ENCODE measurements around the gene GMDS. TPM values are rescaled to one million over a fixed set of nuclear protein-coding genes. Genes with fewer than 3 reads are reported as not detected.

GMDS gene
- total RNA-seq, 5 donors from 2014 or later (not counting 1 experiment from before 2014, with no cell fraction given): 12.9 to 21.5 (median 14.6) TPM

DNA sequence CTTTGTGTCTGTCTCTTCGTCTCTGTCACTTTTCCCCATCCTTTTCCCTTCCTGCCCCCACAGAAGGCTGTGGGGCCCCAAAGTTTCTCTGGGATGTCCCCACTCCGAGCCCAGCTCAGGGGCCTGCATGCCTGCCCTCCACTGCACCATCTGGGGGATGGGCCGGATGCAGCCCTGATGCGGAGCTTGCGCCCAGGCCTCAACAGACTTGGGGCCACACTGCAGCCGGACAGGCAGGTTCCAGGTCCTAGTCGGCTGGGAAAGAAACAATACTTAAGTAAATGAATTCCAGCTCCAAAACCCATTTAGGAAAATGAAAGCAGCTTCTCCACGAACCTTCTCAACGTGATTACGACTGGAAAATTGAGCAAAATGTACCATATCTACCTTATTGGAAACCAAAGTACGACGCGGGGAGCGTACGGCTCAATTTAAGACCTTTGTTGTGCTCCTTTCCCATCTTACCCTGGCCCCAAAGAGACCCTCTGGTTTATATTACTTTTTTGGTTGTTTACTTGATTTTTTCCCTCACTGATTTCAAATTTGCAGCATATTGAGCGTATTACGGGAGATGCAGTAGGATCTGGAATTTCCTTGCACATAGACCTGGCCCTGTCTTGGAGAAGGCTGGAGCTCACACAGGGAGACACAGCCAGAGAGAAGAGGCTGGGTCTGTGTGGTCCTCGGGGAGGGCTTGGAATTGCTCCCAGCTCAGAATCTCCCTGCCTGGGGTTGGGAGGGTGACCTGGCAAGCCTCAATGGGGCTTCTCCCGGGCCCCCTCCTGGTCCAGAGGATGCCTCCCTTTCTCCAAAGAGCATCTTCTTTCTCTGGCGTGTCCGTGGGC is 627.7 kb downstream of the GMDS start:
- Mint-ChIP-seq H3K27me3 (peaks cover 45 to 67% of the 10 kb centered on the region in 2 donors), H3K36me3 (peaks cover 12% of the 10 kb centered on the region), H3K4me1 (peaks cover 9 to 14% (median 10%) of the 10 kb centered on the region in 3 donors), H3K4me3 (no peak overlapping the region), H3K27ac (peak overlapping the region in 1 of 2 donors; percentile 40), H3K9me3 (no peaks in the 10 kb centered on the region)
- Histone ChIP-seq H3K36me3 (ENCODE audit: control insufficient read depth in 2 of 2, extremely low read depth in 1 of 2, insufficient read depth in 1 of 2, low read length in 1 of 2) (no peaks in the 10 kb centered on the region), H3K27ac (ENCODE audit: low read length) (no peak overlapping the region), H3K9me3 (no peaks in the 10 kb centered on the region), H3K27me3 (replicated peaks in 1 of 2; ENCODE audit: control insufficient read depth in 2 of 2, extremely low read depth in 1 of 2, insufficient read depth in 2 of 2, low read length in 1 of 2) (peaks cover 15 to 81% of the 10 kb centered on the region in 2 experiments), H3K4me3 (ENCODE audit: control insufficient read depth in 1 of 2, extremely low read depth in 1 of 2, low read length in 1 of 2) (no peak overlapping the region), H3K4me1 (ENCODE audit: control insufficient read depth in 1 of 2, extremely low read depth in 1 of 2, insufficient read depth in 2 of 2, low read length in 2 of 2) (peaks cover 5 to 29% of the 10 kb centered on the region in 2 experiments)
- ATAC-seq (replicated peaks in 1 of 4): no peak
- CTCF ChIA-PET: interaction anchor here in 1 of 2 donors (0.9 to 1.7 kb wide), 4 partner anchors 9 to 1017 kb away, joined by 3 to 5 read pairs (median 4); no protein-coding TSS in a partner anchor
- DNase-seq: no peak
- WGBS (ENCODE audit: insufficient coverage): 83% methylated on average over 14 of the region's 21 CpGs
- POLR2A ChIA-PET: no interaction called here

DNA sequence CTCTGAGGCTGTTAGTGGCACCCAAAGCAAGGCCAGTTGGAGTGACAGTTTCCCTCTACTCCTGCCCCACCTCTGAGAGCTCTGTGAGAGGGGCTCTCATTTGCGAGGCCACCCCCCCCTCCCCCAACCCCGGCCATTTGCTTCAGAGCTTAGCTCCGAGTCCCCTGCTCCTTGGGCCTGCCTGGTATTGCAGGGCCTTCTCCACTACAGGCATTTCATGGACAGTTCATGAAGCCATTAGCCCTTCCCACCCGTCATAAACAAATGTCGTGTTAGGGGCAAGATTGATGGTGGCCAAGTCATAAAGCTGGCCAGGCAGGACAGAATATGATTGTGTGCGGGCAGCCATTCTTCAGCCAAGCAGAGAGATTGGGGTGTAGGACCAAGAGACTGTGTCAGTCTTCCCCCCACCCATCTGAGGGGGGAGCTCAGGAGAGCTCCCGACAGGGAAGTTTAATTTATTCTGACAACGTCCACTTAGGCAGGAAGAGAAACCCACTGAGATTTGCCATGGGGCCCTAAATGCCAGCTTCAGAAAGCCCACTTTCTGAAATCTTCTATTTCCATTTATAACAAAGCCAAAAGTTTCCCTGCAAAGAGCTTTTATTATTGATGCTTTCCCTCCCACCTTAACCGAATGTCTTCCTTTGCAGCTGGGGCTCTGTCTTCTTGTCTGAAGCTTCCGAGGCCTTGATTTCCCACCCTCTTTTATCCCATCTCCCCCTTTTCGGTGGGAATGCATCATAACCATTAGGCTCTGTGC is 628.5 kb downstream of the GMDS start:
- POLR2A ChIA-PET: no interaction called here
- Mint-ChIP-seq H3K27ac (peak overlapping the region in 1 of 2 donors; percentile 40), H3K36me3 (peaks cover 4% of the 10 kb centered on the region), H3K9me3 (no peaks in the 10 kb centered on the region), H3K27me3 (peaks cover 46 to 67% of the 10 kb centered on the region in 2 donors), H3K4me3 (no peak overlapping the region), H3K4me1 (peaks cover 15 to 22% (median 18%) of the 10 kb centered on the region in 3 donors)
- ATAC-seq (replicated peaks in 1 of 4): no peak
- no peaks in the 10 kb centered on the region for H3K9me3 ChIP-seq
- CTCF ChIA-PET: interaction anchor here (0.9 to 1.7 kb wide), 5 partner anchors 10 to 1018 kb away, joined by 3 to 5 read pairs (median 3); no protein-coding TSS in a partner anchor
- no peaks in the 10 kb centered on the region for H3K36me3 ChIP-seq (ENCODE audit: control insufficient read depth in 2 of 2, extremely low read depth in 1 of 2, insufficient read depth in 1 of 2, low read length in 1 of 2)
- no peak for DNase-seq
- H3K27ac ChIP-seq (ENCODE audit: low read length): no peak overlapping the region
- H3K4me3 ChIP-seq (ENCODE audit: control insufficient read depth in 1 of 2, extremely low read depth in 1 of 2, low read length in 1 of 2): no peak overlapping the region
- WGBS (ENCODE audit: insufficient coverage): 67% methylated on average over 10 of the region's 11 CpGs
- H3K27me3 ChIP-seq (replicated peaks in 1 of 2; ENCODE audit: control insufficient read depth in 2 of 2, extremely low read depth in 1 of 2, insufficient read depth in 2 of 2, low read length in 1 of 2): peaks cover 17 to 79% of the 10 kb centered on the region in 2 experiments
- H3K4me1 ChIP-seq (ENCODE audit: control insufficient read depth in 1 of 2, extremely low read depth in 1 of 2, insufficient read depth in 2 of 2, low read length in 2 of 2): peaks cover 10 to 35% of the 10 kb centered on the region in 2 experiments

DNA sequence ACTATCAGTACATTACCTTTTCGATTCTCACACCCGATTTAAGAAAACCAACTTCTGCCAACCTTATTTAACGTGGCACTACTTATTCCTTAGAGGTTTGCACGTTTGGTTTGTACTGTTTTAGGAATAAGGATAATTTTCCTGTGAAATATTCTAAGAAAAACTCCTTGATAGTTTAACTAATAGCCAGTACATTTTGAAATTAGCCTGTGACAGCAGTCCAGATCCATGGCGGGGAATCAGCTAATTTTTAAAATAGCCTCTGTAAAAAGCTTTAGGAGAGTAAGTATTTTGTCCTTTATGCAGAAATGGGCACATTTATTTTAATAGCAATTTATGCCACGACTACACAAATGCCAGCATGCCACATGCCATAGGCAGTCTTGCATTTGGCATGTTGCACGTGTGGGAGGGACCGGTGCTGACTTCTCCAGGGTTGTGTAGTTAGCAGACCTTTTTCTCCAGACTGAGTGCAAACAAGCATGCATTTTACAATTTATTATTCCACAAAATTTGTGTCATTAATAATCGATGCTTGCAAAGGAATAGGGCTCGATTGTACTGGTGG is 629.5 kb downstream of the GMDS start:
- no peaks in the 10 kb centered on the region for H3K36me3 Mint-ChIP-seq
- H3K4me3 Mint-ChIP-seq: no peak overlapping the region
- Histone ChIP-seq H3K4me3 (ENCODE audit: control insufficient read depth in 1 of 2, extremely low read depth in 1 of 2, low read length in 1 of 2) (no peak overlapping the region), H3K9me3 (no peaks in the 10 kb centered on the region), H3K36me3 (ENCODE audit: control insufficient read depth in 2 of 2, extremely low read depth in 1 of 2, insufficient read depth in 1 of 2, low read length in 1 of 2) (no peaks in the 10 kb centered on the region), H3K27me3 (replicated peaks in 1 of 2; ENCODE audit: control insufficient read depth in 2 of 2, extremely low read depth in 1 of 2, insufficient read depth in 2 of 2, low read length in 1 of 2) (peaks cover 14 to 74% of the 10 kb centered on the region in 2 experiments), H3K4me1 (ENCODE audit: control insufficient read depth in 1 of 2, extremely low read depth in 1 of 2, insufficient read depth in 2 of 2, low read length in 2 of 2) (peaks cover 12 to 37% of the 10 kb centered on the region in 2 experiments), H3K27ac (ENCODE audit: low read length) (no peak overlapping the region)
- ATAC-seq (replicated peaks in 1 of 4) (no peak), DNase-seq (no peak)
- WGBS (ENCODE audit: insufficient coverage): 79% methylated on average over 2 of the region's 10 CpGs
- no peaks in the 10 kb centered on the region for H3K9me3 Mint-ChIP-seq
- ChIA-PET POLR2A (no interaction called here), CTCF (interaction anchor here in 1 of 2 donors (1.1 kb wide), 1 partner anchor 19 kb away, joined by 3 read pairs; no protein-coding TSS in a partner anchor)
- peaks cover 16 to 23% (median 19%) of the 10 kb centered on the region in 3 donors for H3K4me1 Mint-ChIP-seq
- H3K27ac Mint-ChIP-seq: no peak overlapping the region
- H3K27me3 Mint-ChIP-seq: peaks cover 41 to 60% of the 10 kb centered on the region in 2 donors

DNA sequence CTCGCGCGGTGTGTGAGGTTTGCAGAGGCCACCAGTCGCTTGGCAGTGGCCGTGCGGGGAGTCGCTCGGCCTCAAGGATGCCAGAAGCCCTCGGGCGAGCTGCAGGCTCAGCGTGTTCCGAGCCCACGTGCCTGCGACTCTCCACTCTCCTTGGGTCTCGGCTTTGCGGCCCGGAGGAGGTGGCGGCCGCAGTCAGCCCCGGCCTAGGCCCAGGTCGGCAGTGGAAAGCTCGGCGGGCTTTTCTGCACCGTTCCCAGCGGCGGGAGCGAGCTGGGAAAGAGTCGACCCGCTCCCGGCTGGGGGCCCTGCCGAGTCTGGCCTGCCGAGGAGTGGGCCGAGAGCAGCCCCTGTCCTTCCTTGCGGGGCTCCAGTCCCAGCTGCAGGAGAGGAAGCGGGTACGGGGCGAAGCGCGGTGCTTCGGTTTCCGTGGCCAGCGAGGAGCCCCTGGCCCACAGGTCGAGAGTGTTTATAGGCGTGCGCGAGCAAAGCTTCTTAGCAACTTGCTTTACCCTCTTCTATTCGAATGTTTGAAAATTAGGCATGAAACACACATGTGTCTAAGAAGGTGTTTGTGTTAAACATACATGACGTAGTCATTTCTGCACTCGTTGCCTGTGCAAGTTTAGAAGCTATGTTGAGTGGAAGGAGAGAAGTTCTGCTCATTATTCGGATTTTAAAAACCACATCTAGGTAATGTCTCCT is 630.1 kb downstream of the GMDS start:
- H3K9me3 ChIP-seq: no peaks in the 10 kb centered on the region
- Mint-ChIP-seq H3K27ac (no peak overlapping the region), H3K9me3 (no peaks in the 10 kb centered on the region), H3K4me1 (peaks cover 19 to 25% (median 19%) of the 10 kb centered on the region in 3 donors), H3K27me3 (peaks cover 44 to 62% of the 10 kb centered on the region in 2 donors), H3K4me3 (no peak overlapping the region), H3K36me3 (no peaks in the 10 kb centered on the region)
- peaks cover 14 to 73% of the 10 kb centered on the region in 2 experiments for H3K27me3 ChIP-seq (replicated peaks in 1 of 2; ENCODE audit: control insufficient read depth in 2 of 2, extremely low read depth in 1 of 2, insufficient read depth in 2 of 2, low read length in 1 of 2)
- no peak for DNase-seq
- peaks cover 12 to 36% of the 10 kb centered on the region in 2 experiments for H3K4me1 ChIP-seq (ENCODE audit: control insufficient read depth in 1 of 2, extremely low read depth in 1 of 2, insufficient read depth in 2 of 2, low read length in 2 of 2)
- POLR2A ChIA-PET: no interaction called here
- H3K27ac ChIP-seq (ENCODE audit: low read length): no peak overlapping the region
- no peak overlapping the region for H3K4me3 ChIP-seq (ENCODE audit: control insufficient read depth in 1 of 2, extremely low read depth in 1 of 2, low read length in 1 of 2)
- WGBS (ENCODE audit: insufficient coverage): 38% methylated on average over 34 of the region's 50 CpGs
- CTCF ChIA-PET: no interaction called here
- H3K36me3 ChIP-seq (ENCODE audit: control insufficient read depth in 2 of 2, extremely low read depth in 1 of 2, insufficient read depth in 1 of 2, low read length in 1 of 2): no peaks in the 10 kb centered on the region
- no peak for ATAC-seq (replicated peaks in 1 of 4)

DNA sequence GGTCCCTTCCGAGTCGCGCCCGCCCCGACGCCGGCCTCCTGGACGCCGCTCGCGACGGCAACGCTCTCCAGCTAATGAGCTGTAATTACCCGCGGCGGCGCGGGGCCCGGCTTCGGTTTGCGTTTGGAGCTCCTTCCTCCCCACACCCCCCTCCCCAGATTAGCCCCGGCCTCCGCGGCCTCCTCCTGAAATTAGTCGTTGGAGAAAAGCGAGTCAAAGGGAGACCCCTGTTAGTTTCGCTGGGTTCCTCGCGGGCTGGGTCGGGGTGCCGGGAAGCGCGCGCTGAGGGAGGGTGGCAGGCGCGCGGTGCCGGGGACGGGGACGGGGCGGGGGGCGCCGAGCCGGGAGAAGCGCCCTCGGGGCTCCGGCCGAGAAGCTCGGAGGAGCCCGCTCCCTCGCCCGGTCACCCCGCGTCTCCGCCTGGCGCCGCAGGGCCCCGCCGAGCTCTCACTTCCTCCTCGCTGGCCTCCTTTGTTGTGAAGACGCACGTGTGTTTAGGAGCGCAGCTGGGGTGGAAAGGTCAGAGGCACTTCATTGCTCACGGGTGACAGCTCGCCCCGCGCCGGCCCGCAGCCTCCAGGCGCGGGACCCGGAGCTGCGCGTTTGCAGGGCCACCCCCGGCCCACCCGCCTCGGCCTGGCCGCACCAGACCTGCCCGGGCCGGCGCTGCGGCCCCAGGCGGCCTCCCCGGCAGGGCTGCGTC is 630.8 kb downstream of the GMDS start:
- 8% methylated on average over 77 of the region's 85 CpGs for WGBS (ENCODE audit: insufficient coverage)
- no peak overlapping the region for H3K4me3 ChIP-seq (ENCODE audit: control insufficient read depth in 1 of 2, extremely low read depth in 1 of 2, low read length in 1 of 2)
- POLR2A ChIA-PET: no interaction called here
- H3K4me1 Mint-ChIP-seq: peaks cover 19 to 25% (median 19%) of the 10 kb centered on the region in 3 donors
- peaks cover 14 to 69% of the 10 kb centered on the region in 2 experiments for H3K27me3 ChIP-seq (replicated peaks in 1 of 2; ENCODE audit: control insufficient read depth in 2 of 2, extremely low read depth in 1 of 2, insufficient read depth in 2 of 2, low read length in 1 of 2)
- no peaks in the 10 kb centered on the region for H3K9me3 Mint-ChIP-seq
- peak in 1 of 35 experiments; percentile 20 for DNase-seq
- no peak overlapping the region for H3K27ac Mint-ChIP-seq
- no peaks in the 10 kb centered on the region for H3K36me3 ChIP-seq (ENCODE audit: control insufficient read depth in 2 of 2, extremely low read depth in 1 of 2, insufficient read depth in 1 of 2, low read length in 1 of 2)
- H3K4me1 ChIP-seq (ENCODE audit: control insufficient read depth in 1 of 2, extremely low read depth in 1 of 2, insufficient read depth in 2 of 2, low read length in 2 of 2): peaks cover 12 to 30% of the 10 kb centered on the region in 2 experiments
- no peaks in the 10 kb centered on the region for H3K36me3 Mint-ChIP-seq
- CTCF ChIA-PET: interaction anchor here in 1 of 2 donors (0.6 to 1.2 kb wide), 4 partner anchors 16 to 889 kb away, joined by 3 to 9 read pairs (median 4); no protein-coding TSS in a partner anchor
- H3K9me3 ChIP-seq: no peaks in the 10 kb centered on the region
- H3K27ac ChIP-seq (ENCODE audit: low read length): no peak overlapping the region
- no peak for ATAC-seq (replicated peaks in 1 of 4)
- H3K27me3 Mint-ChIP-seq: peaks cover 44 to 59% of the 10 kb centered on the region in 2 donors
- H3K4me3 Mint-ChIP-seq: no peak overlapping the region

Data from T-cell (primary cell).